SW480 (cell line): ENCODE measurements around the gene SMYD1.
A peak's percentile ranks its signal among the peaks of the same experiment; 100 is the strongest.

Experiments
- DNase-seq: peaks from one replicate; pipeline ENCODE4 v3.0.0-alpha.2; 2016; ENCODE audit warnings: low spot score

SMYD1 gene

DNA sequence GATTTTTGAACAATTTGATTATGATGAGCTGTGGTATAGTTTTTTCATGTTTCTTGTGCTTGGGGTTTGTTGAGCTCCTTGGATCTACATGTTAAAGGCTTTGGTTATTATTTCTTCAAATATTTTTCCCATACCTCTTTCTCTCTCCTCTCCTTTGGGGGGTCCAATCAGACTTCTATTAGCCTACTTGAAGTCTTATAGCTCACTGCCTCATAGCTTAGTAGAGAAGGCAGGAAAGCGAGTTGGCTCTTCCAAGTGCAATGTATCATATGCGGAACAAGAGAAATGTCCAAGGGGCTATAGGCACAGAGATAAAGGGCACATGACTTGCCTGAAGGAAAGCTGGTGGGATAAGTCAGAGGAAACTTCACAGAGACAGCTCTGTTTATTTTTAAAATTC is 74.3 kb downstream of the SMYD1 start:
- no peak for DNase-seq

DNA sequence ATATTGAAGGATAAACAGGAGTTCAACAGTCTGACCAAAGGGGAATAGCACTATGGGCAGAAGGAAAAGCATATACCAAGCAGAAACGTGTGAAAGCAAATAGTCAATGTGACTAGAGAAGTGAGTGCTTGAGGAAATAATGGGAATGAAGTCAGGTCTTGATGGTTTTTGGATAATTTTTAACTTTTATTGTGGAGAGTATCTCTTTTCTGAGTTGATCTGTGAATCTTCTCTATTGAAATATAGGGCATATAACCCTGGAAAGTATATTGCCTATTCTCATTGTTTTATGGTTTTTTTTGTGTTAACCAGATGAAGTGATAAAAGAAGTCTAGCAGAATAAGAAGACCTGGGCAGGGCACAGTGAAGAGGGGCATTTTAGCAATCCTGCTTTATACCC is 76.6 kb downstream of the SMYD1 start:
- no peak for DNase-seq

DNA sequence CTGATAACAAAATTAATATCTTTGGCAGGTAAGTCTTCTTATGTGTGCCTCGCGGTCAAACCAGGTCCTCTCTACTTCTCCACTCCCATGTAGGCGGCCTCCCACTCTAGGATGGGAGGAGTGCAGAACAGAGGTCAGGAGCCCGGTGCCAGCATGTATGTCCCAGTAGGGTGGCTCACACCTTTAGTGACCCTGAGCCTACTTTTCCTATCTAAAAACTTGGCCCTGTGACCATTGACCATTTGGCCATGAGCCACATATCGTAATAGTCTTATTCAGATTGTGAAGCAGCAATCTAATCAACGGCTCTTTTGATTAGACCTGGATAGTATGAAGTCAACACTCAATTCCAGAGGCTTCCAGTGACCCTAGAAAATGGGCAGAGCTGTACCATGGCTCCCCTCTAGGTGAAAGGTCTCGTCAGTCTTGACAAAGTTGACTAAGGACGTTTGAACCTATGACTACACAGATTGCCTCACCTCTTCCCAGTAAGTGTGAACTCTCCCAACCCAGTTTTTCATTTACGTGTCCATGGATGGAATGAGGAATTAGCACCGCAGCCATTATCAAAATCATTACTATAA is 77.4 kb downstream of the SMYD1 start:
- no peak for DNase-seq

DNA sequence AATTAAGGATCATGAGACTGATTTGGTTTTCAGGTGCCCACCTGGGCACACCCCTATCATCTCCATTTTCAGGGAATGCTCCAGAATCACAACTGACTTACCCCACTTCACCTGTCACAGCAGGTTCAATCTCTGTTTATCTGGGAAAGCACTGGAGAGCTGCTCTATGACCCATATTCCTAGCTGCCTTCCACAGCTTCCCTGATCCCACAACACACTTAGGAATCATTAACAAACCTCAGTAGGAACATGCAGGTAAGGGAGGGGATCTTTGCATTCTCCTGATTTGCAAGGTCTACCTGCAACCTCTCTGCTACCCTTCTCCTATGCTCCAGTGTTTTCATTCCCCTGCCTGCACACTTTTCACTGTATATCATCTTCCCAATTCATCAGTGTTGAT is 79.0 kb downstream of the SMYD1 start:
- no peak for DNase-seq

DNA sequence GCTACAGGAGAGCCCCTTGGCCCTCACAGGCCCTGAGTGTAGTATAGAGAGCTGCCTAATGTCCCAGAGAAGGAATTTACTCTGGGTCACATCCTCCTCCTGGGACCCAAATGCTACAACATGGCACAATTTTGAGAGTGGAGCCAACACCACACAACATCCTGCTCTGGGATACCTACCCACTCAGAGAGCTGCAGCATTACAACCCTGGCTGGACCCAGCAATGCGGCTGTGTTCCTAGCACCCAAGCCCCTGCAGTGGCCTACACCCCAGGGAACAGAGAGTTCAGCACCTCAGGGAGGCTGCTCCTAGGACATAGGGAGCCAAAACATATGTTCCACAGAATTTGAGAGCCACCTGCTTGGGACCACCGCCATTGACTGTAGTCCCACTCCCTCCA is 79.5 kb downstream of the SMYD1 start:
- DNase-seq = no peak

DNA sequence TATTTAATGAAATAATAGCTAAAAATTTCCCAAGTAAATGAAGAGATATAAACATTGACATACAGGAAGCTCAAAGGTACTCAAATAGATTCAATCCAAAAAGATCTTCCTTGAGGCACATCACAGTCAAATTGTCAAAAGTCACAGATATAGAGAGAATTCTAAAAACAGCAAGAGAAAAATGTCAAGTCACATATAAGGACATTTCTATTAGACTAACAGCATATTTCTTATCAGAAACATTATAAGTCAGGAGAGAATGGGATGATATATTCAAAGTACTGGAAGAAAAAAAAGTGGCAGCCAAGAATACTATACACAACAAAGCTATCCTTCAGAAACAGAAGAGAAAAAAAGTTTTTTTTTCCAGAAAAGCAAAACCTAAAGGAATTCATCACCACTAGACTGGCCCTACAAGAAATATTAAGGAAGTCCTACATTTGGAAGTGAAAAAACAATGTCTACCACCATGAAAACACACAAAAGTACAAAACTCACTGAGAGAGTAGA is 81.4 kb downstream of the SMYD1 start:
- DNase-seq = no peak

DNA sequence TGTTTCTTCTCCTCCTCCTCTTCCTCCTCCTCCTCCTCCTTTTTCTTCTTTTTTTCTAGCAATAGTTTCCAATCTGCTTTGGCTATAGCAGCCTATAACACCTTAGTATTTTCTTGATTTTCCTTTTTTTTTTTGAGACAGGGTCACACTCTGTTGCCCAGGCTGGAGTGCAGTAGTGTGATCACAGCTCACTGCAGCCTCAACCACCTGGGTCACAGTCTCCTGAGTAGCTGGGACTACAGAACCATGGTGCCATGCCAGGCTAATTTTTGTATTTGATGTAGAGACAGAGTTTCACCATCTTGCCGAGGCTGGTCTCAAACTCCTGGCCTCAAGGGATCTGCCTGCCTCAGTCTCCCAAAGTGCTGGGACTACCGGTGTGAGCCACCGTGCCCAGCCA is 91.9 kb downstream of the SMYD1 start:
- DNase-seq = no peak

DNA sequence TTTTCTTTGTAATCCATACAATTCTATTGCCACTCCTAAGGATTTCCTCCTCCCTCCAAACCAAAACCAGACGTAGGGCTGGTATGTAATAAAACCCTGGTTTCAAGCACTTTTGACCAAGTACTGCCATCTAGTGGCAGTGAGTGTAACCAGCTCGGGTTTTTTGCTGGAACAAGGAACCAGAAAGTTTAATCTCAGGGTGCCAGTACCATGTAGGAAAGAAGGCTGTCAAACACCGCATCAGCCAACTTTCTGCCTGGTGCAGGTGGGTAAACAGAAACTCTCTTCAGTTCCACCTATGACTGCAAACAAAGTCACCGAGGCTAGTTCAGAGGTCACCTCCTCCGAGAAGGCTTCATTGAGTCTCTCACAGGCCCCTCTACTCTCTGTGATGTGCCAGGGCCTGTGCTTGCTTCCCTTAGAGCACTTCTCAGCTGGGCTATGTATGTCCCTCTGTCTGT is 92.4 kb downstream of the SMYD1 start:
- peak; percentile 71 for DNase-seq

DNA sequence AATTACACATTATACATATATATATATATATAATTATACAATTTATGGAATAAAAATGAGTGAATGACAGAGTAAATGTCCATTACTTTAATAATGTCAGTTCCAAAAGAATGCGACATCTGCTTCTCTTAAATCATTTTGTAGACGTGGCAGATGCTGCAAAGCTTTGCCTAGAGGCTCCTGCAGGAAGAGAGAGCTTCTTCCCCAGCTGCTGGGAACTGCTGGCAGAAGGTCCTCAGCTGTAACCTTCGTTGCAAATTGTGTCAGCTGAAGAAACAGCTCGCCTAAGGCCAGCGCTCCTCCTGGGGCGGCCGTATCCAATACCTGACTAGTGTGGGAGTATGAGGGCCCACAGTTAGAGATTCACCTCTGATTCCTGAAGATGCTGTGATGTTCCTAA is 92.9 kb downstream of the SMYD1 start:
- no peak for DNase-seq

DNA sequence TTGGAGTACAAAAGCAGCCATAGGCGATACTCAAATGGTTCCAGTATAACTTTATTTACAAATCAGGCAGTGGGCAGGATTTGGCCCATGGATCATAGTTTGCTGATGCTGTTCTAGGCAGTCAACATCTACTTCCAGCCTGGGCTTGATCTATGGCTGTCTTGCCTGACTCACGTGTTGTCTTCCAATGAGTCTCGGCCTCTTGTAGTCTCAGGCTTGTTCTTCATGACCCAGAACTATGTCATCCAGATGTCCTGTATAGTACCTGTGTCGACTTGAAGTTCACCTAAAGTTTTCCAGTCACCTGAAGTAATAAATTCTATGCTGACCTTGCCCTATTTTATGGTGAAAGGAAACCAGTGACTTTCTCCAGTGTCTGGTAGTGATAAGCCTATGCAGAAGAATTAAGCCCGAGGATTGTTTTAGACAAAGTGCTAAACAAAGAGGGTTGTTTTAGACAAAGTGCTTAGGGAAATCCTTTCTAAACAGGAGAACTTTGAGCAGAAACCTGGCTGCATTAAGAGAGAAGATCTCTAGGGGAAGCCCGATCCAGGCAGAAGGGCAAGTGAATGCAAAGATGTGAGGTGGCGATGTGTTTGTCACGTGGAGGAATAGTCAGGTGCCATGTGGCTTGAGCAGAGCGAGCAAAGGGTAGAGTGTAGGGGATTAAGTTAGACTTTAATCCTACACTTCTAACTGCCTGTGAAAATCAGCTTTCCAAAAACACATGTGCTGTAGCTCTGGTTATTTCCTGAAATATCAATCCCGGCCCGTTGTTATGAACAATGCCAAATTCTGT is 94.0 kb downstream of the SMYD1 start:
- no peak for DNase-seq
